ENCODE data around the gene SS18.

The SS18 gene

DNA sequence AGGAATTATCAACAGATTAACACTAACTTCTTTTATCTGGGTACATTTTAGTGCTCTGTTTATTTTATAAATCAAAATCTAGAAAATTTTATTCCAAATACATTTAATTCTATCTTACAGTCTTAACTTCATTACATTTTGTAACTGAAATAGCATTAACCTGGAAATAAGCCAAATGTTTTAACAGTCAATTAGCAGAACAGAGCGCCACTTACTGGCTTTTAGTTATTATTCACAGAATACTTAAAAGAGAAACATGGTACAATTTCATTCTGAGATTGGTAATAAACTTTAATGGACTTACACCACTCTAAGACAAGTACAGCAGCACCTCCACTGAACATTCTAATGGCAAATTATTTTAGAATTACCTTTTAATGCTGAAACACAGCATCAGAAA is 38.6 kb downstream of the SS18 start:
- TF ChIP-seq, protein P1, sequence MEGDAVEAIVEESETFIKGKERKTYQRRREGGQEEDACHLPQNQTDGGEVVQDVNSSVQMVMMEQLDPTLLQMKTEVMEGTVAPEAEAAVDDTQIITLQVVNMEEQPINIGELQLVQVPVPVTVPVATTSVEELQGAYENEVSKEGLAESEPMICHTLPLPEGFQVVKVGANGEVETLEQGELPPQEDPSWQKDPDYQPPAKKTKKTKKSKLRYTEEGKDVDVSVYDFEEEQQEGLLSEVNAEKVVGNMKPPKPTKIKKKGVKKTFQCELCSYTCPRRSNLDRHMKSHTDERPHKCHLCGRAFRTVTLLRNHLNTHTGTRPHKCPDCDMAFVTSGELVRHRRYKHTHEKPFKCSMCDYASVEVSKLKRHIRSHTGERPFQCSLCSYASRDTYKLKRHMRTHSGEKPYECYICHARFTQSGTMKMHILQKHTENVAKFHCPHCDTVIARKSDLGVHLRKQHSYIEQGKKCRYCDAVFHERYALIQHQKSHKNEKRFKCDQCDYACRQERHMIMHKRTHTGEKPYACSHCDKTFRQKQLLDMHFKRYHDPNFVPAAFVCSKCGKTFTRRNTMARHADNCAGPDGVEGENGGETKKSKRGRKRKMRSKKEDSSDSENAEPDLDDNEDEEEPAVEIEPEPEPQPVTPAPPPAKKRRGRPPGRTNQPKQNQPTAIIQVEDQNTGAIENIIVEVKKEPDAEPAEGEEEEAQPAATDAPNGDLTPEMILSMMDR (IDR thresholded peaks at IDR 0.05; ENCODE audit: insufficient read depth, low read depth, low read length, missing control alignments), result no peak
- no peak overlapping the region for H3K4me3 ChIP-seq (ENCODE audit: low read length)
- DNase-seq (ENCODE audit: low read depth), result no peak

DNA sequence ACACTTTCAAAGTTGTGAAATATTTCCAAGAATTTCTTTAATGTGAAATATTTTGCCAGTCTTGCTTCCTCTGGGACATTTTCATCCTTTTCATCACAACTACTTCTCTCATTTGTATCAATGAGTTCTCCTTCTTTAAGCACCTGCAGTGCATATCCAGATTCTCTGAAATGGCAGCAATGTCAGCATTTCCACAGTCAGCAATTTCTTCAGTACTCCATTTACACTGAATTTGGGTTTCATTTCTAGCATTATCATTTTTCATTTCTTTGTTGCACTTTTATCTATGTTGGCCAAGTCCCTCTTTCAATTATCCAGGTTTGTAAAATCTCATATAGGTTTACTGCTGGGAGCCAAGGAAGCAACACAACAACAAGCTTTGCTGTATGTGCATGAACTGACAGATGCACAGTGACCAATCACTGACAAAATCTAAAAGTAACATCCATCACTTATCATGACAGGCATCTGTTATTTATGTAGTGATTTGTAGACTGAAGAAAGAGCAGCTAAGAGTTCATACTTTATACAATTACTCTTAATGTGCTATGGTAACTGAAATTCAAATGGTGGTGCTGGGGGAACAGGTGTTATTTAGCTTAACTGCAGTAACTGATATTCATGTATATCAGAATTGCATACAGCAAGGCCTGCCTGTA is 43.9 kb downstream of the SS18 start:
- TF ChIP-seq, protein P1 (IDR thresholded peaks at IDR 0.05; ENCODE audit: insufficient read depth, low read depth, low read length, missing control alignments), result no peak
- no peak overlapping the region for H3K4me3 ChIP-seq (ENCODE audit: low read length)
- no peak for DNase-seq (ENCODE audit: low read depth)

DNA sequence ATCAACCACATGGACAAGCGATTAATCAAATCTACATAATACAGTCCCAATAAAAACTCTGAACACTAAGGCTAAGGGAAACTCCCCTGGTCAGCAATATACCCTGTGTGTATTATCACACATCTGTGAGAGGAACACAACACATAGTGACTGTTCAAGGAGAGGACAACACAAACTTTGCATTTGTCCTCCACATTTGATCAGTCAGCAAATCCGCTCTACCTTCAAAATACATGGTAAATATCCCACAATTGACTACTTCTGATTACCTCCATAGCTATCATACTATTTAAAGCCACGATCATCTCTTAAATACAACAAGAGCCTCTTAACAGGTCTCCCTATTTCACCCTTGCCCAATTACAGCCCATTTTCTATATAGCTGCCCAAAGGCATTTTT is 45.6 kb downstream of the SS18 start:
- TF ChIP-seq, protein P1 (IDR thresholded peaks at IDR 0.05; ENCODE audit: insufficient read depth, low read depth, low read length, missing control alignments), result no peak
- DNase-seq (ENCODE audit: low read depth), result no peak
- no peak overlapping the region for H3K4me3 ChIP-seq (ENCODE audit: low read length)

DNA sequence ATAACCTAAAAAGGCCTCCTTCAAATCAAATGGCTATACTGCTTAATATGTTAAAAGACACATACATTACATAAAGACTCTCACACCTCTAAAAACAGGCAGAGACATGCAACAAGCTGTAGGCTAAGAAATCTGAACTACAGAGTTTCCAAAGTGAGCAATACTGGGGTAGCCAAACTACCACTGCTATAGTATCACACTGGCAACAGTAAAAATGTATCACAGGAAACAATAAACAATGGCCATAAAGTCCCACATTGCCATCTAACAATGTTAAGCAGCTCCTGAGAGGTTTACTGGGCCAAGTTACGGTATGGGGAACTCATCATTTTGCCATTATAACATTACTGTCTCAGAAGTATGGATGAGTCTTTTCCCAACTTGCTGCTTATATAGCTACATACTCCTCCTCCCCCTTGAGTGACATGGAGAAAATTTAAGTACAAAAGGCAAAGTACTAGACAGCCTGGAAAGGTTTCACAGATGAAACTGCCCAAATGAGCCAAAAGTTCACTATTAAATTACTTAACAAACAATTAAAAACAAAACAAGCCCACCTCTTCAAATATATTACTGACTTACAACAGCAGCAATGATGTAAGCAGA is 50.3 kb downstream of the SS18 start:
- TF ChIP-seq, protein P1 (IDR thresholded peaks at IDR 0.05; ENCODE audit: insufficient read depth, low read depth, low read length, missing control alignments), result no peak
- DNase-seq (ENCODE audit: low read depth), result peak; percentile 76

DNA sequence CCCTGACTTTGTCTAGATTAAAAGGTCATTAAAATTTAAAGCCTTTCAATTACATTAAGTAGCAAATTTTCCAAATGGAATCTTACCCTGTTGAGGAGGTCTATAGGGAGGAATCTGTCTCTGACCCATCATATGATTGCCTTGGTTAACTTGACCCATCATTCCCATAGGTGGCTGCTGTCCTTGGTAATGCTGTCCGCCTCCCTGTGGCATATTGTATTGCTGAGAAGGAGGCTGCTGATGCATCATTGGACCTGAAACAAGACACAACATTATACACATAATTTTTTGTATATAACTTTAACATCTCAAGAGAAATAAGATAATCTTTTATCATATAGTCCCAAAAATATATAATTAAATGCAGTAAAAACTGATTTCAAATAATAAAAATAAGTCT is 51.2 kb downstream of the SS18 start:
- no peak overlapping the region for H3K4me3 ChIP-seq (ENCODE audit: low read length)
- TF ChIP-seq, protein P1 (IDR thresholded peaks at IDR 0.05; ENCODE audit: insufficient read depth, low read depth, low read length, missing control alignments), result no peak

More for the DNA sequence above, 50.3 kb downstream of the SS18 start:
- no peak overlapping the region for H3K4me3 ChIP-seq (ENCODE audit: low read length)

DNA sequence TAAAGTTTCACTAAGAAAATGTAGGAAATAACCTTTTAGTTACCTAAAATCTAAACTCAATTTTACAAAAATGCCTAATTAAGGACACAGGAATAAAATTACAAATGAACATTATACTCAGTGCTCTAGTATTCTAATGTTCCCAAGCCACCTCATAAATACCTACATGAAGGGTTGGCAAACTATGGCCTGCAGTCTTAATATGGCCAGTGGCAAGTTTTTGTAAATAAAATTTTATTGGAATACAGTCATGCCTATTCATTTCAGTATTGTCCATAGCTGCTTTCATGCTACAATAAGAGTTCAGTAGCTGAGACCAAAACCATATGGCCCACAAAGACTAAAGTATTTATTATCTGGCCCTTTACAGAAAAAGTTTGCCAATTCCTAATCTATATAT is 53.8 kb downstream of the SS18 start:
- DNase-seq (ENCODE audit: low read depth), result no peak
- TF ChIP-seq, protein P1 (IDR thresholded peaks at IDR 0.05; ENCODE audit: insufficient read depth, low read depth, low read length, missing control alignments), result no peak
- H3K4me3 ChIP-seq (ENCODE audit: low read length), result no peak overlapping the region

More for the DNA sequence above, 51.2 kb downstream of the SS18 start:
- DNase-seq (ENCODE audit: low read depth), result no peak
